HCEC 1CT (cell line): ENCODE results near the gene NUP210.

Source experiments
- DNase-seq: peaks from one replicate; pipeline ENCODE4 v3.0.0-alpha.2; 2017

NUP210 gene

GRCh38 chr3:13272831-13273603, 147.1 kb downstream of the NUP210 start:
- DNase-seq, result no peak

GRCh38 chr3:13269711-13270378, 150.3 kb downstream of the NUP210 start:
- no peak for DNase-seq

- no peak for DNase-seq
Observed at GRCh38 chr3:13268961-13269441, 151.1 kb downstream of the NUP210 start.

- no peak for DNase-seq
Observed at GRCh38 chr3:13268120-13268519, 152.0 kb downstream of the NUP210 start.

GRCh38 chr3:13266651-13267362, 153.3 kb downstream of the NUP210 start:
- DNase-seq, result no peak
